B cell (primary cell): ENCODE results near the gene WBP2. TPM values are rescaled to one million over a fixed set of nuclear protein-coding genes. Genes with fewer than 3 reads are reported as not detected.

Source experiments
- ATAC-seq: fragments of 200-7000 bp; cut with Tn5 transposase; one replicate; pipeline ENCODE4 v1.10.0; 2021; ENCODE audit warnings: low read depth, mild to moderate bottlenecking, moderate number of reproducible peaks, moderate library complexity
- CTCF ChIA-PET: fragments of 350-600 bp; sonication (Branson Sonifier 250); formaldehyde crosslinking; loops from one replicate; lab custom pipeline; 2021; ENCODE audit warnings: antibody characterized with exemption, inconsistent platforms; lab: Charles Lee
- POLR2A ChIA-PET: fragments of 350-600 bp; sonication (Branson Sonifier 250); formaldehyde crosslinking; loops from one replicate; lab custom pipeline; 2021; ENCODE audit warnings: antibody characterized with exemption; lab: Charles Lee
- DNase-seq: peaks from one replicate; pipeline ENCODE4 v3.0.0; 2013
- H2AFZ ChIP-seq: 2 replicates; pipeline ENCODE4 v1.6.1; 2012; ENCODE audit warnings: mild to moderate bottlenecking, low read depth, low read length; ENCODE audit not compliant: insufficient read depth, poor library complexity, severe bottlenecking
- H3K27ac ChIP-seq, 2 donors: 1 replicate in 1 of 2; 2 replicates in 1 of 2; pipeline ENCODE4 v1.5.1; 2012 to 2013; ENCODE audit warnings: low read length in 2 of 2, mild to moderate bottlenecking in 2 of 2, moderate library complexity in 1 of 2
- H3K27me3 ChIP-seq, 4 experiments: fragments of 200-600 bp in 1 of 4; sonication (generic) in 1 of 4; replicated peaks in 1 of 4; 1 replicate in 2 of 4; 2 replicates in 2 of 4; pipeline versions ENCODE4 v1.6.1 to v1.7.0; 2013 to 2016; ENCODE audit warnings: low read length in 3 of 4, mild to moderate bottlenecking in 2 of 4, mixed read lengths in 1 of 4, moderate library complexity in 1 of 4; ENCODE audit not compliant: insufficient read depth in 4 of 4, control insufficient read depth in 3 of 4; ENCODE audit errors: control extremely low read depth in 1 of 4
- H3K36me3 ChIP-seq, 2 experiments: replicated peaks in 1 of 2; 1 replicate in 1 of 2; 2 replicates in 1 of 2; pipeline versions ENCODE4 v1.6.1 to v1.7.1; 2013; ENCODE audit warnings: low read length in 1 of 2; ENCODE audit not compliant: insufficient read depth in 2 of 2, control insufficient read depth in 1 of 2; ENCODE audit errors: control extremely low read depth in 1 of 2, extremely low read depth in 1 of 2
- H3K4me1 ChIP-seq, 2 donors: fragments of 200-600 bp in 1 of 2; sonication (generic) in 1 of 2; 1 replicate in 1 of 2; 2 replicates in 1 of 2; pipeline versions ENCODE4 v1.5.1 to v1.6.1; 2013 to 2017; ENCODE audit warnings: low read length in 2 of 2; ENCODE audit not compliant: control insufficient read depth in 2 of 2, insufficient read depth in 2 of 2
- H3K4me2 ChIP-seq: replicated peaks from 2 replicates; pipeline ENCODE3; 2012; ENCODE audit warnings: mild to moderate bottlenecking, low read depth, low read length; ENCODE audit not compliant: poor library complexity, severe bottlenecking
- H3K4me3 ChIP-seq, 5 experiments: fragments of 200-600 bp in 1 of 5; sonication (generic) in 1 of 5; 1 replicate in 3 of 5; 2 replicates in 2 of 5; pipeline versions ENCODE4 v1.5.1 to v1.7.0; 2011 to 2016; ENCODE audit warnings: low read length in 4 of 5, mild to moderate bottlenecking in 4 of 5, low read depth in 2 of 5, control low read depth in 1 of 5, moderate library complexity in 1 of 5; ENCODE audit not compliant: insufficient read depth in 1 of 5; ENCODE audit errors: control extremely low read depth in 1 of 5, extremely low read depth in 1 of 5
- H3K79me2 ChIP-seq: fragments of 200-600 bp; sonication (generic); one replicate; pipeline ENCODE4 v1.6.0; 2016; ENCODE audit warnings: low read length; ENCODE audit not compliant: control insufficient read depth, insufficient read depth
- H3K9ac ChIP-seq: fragments of 200-600 bp; sonication (generic); 2 replicates; pipeline ENCODE4 v1.6.1; 2017; ENCODE audit warnings: mild to moderate bottlenecking, low read length, moderate library complexity
- H3K9me3 ChIP-seq, 3 donors: one replicate each; pipeline versions ENCODE4 v1.6.1 to v1.7.1; 2013; ENCODE audit warnings: low read length in 2 of 3; ENCODE audit not compliant: control insufficient read depth in 2 of 3, insufficient read depth in 1 of 3; ENCODE audit errors: control extremely low read depth in 1 of 3
- H4K20me1 ChIP-seq: 2 replicates; pipeline ENCODE4 v1.6.0; 2012; ENCODE audit warnings: mild to moderate bottlenecking, low read length; ENCODE audit not compliant: insufficient read depth, control insufficient read depth, poor library complexity, severe bottlenecking
- H3K27ac Mint-ChIP-seq: one replicate; pipeline ENCODE4 v1.8.0; 2021; ENCODE audit warnings: mixed read lengths
- H3K27me3 Mint-ChIP-seq: one replicate; pipeline ENCODE4 v1.8.0; 2021; ENCODE audit warnings: mixed read lengths
- H3K4me1 Mint-ChIP-seq: one replicate; pipeline ENCODE4 v1.8.0; 2021; ENCODE audit warnings: mixed read lengths
- H3K4me3 Mint-ChIP-seq: one replicate; pipeline ENCODE4 v1.8.0; 2021; ENCODE audit warnings: mixed read lengths
- H3K9me3 Mint-ChIP-seq: one replicate; pipeline ENCODE4 v1.8.0; 2022; ENCODE audit warnings: mixed read lengths; ENCODE audit not compliant: insufficient read depth
- EZH2 ChIP-seq: IDR thresholded peaks from 2 replicates; pipeline ENCODE4 v1.6.1; 2012; ENCODE audit warnings: borderline replicate concordance, low read depth, mild to moderate bottlenecking, moderate library complexity, low read length; ENCODE audit not compliant: insufficient read depth, poor library complexity, severe bottlenecking
- WGBS: methylation state at CpG from one replicate; pipeline ENCODE4 v1.1.5; 2013; ENCODE audit warnings: missing lambda C conversion rate; ENCODE audit not compliant: insufficient coverage; 5-methylcytosine and 5-hydroxymethylcytosine counted together
- intact Hi-C: fragments of 100-400 bp; cut with micrococcal nuclease; formaldehyde crosslinking; loops from one replicate; pipeline ENCODE4 v1.10.0; 2022
- polyA plus RNA-seq: library from polyadenylated mRNA; depleted of rRNA; stranded (reverse); fragments of >200 nt; gene quantifications from 2 replicates; pipeline ENCODE4 v1.2.3, GENCODE V29; 2012
- total RNA-seq, 2 donors: library from RNA; stranded (reverse); fragments of 120-200 nt in 1 of 2; gene quantifications; 1 replicate in 1 of 2; 2 replicates in 1 of 2; pipeline versions ENCODE4 v1.2.3 to v1.2.4, GENCODE V29; 2013 to 2022
- TF ChIP-seq, protein P1 (sequence below): fragments of 200-600 bp; IDR thresholded peaks from one replicate; pipeline ENCODE4 v1.8.0; 2022; ENCODE audit warnings: antibody characterized with exemption, mild to moderate bottlenecking

Gene WBP2
- total and polyA plus RNA-seq, 2 donors (not counting 1 experiment from before 2014, with no cell fraction given): 88.6 to 140 TPM

DNA sequence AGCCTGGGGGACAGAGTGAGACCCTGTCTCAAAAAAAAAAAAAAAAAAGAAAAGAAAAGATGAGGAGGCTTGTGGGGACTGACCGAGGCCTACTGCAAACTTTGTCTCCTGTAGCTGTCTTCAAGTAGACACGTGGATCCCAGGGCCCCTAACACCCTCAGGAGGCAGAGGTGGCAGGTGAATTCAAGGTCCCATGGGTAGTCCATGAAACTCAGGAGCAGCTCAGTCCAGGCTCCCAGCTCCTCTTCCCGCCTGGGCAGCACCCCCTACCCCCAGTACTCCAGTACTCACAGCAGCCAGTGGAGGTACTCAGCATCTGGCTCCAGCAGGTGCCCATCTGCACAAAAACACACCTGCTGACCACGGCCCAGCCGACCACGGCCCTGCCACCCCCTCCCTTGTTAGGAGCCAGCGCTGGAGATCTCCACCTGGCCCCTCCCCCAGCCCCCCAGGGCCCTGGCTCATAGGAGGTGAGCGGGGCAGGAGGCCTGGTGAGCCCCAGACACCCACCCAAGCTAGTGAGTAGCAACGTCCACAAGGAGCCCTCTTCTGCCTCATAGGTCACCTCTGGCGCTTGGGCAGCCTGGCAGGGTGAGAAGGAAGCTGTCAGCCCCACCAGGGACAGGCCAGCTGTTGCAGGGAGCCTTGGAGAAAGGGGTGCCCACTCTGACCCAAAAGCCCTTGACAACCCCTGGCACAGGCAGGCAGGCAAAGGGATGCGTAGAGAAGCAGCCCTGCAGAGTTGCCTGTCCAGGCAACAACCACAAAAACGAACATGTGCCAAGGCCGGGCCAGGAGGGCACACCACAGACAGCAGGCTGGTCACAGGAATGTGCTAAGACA lies 45.8 kb upstream of the WBP2 start:
- WGBS: 90% methylated on average over 13 of the region's 13 CpGs
- Histone ChIP-seq H3K4me3 (no peak overlapping the region), H3K36me3 (peaks cover 0 to 48% of the 10 kb centered on the region in 2 experiments), H3K4me2 (no peak overlapping the region), H3K9me3 (no peaks in the 10 kb centered on the region), H3K79me2 (peaks cover 17% of the 10 kb centered on the region), H2AFZ (no peak overlapping the region), H3K9ac (no peak overlapping the region), H3K27ac (no peak overlapping the region), H3K4me1 (peaks cover 7 to 23% of the 10 kb centered on the region in 2 donors), H4K20me1 (peaks cover 14% of the 10 kb centered on the region), H3K27me3 (no peaks in the 10 kb centered on the region)
- no peak for DNase-seq
- intact Hi-C loops: loop anchor here (10.0 kb wide), 1 partner anchor 364 kb away; the partner anchor contains the start of gene UBALD2
- H3K27ac Mint-ChIP-seq: no peak overlapping the region
- ChIA-PET CTCF (no interaction called here), POLR2A (interaction anchor here (0.6 to 0.7 kb wide), 2 partner anchors 96 to 664 kb away, joined by 3 to 4 read pairs; no protein-coding TSS in a partner anchor)
- H3K4me1 Mint-ChIP-seq: peaks cover 15% of the 10 kb centered on the region
- TF ChIP-seq, protein P1, sequence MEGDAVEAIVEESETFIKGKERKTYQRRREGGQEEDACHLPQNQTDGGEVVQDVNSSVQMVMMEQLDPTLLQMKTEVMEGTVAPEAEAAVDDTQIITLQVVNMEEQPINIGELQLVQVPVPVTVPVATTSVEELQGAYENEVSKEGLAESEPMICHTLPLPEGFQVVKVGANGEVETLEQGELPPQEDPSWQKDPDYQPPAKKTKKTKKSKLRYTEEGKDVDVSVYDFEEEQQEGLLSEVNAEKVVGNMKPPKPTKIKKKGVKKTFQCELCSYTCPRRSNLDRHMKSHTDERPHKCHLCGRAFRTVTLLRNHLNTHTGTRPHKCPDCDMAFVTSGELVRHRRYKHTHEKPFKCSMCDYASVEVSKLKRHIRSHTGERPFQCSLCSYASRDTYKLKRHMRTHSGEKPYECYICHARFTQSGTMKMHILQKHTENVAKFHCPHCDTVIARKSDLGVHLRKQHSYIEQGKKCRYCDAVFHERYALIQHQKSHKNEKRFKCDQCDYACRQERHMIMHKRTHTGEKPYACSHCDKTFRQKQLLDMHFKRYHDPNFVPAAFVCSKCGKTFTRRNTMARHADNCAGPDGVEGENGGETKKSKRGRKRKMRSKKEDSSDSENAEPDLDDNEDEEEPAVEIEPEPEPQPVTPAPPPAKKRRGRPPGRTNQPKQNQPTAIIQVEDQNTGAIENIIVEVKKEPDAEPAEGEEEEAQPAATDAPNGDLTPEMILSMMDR: no peak
- no peak for TF ChIP-seq EZH2
- no peak for ATAC-seq
- H3K9me3 Mint-ChIP-seq: no peaks in the 10 kb centered on the region
- no peak overlapping the region for H3K4me3 Mint-ChIP-seq
- no peaks in the 10 kb centered on the region for H3K27me3 Mint-ChIP-seq
